DMS153 treated with DMSO at 0.1 percent for 48 hours (cell line): ENCODE measurements around the gene UGT1A10.
"Not testable (repeated sequence)": the region's sequence is repeated elsewhere in the genome, so short reads cannot be mapped to it uniquely, and the experiment has no call there.

Experiments used
- DNase-seq: peaks from one replicate; lab custom pipeline; 2025; ENCODE audit not compliant: unreplicated experiment; lab: John Stamatoyannopoulos, UW

Gene UGT1A10

DNA sequence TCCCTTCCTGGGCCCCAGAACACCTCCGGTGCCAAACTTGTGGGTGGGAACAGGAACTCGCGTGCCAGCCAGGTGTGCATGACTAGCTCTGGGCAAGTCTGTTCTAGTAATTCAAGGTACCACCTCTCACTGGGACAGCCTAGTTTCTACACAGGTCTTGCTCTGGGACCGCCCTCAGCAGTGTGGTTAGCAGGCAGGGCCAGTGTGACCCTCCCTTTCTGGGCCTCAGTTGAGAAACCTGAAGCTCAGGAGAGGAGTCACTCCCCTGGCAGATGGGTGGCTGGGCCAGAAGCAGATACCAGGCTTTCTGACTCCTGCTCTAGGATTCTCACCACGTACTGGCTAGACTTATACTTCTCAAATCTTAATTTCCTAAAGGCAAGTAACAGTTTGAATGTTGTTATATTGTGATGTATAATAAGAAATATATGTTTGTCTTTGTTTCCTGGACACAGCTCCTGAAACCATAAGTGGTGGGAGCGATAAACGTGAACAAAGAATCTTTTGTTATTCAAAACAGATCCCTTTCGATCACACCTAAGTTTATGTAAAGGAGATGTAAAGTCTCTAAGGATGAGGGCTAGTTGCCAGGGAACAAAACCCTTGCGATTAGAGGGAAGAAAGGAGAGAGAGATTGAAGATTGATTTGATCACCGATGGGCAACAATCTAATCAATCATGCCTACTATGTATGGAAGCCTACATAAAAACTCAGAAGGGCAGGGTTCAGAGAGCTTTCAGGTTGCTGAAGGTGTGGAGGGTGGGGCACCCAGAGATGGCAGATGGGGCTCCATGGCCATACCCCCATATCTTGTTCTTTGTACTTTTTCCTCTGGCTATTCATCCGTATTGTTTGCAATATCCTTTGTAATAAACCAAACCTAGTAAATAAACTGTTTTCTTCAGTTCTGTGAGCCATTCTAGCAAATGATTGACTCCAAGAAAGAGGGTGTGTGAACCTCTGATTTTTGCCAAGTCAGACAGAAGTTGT is 55.5 kb downstream of the UGT1A10 start:
- no peak for DNase-seq

DNA sequence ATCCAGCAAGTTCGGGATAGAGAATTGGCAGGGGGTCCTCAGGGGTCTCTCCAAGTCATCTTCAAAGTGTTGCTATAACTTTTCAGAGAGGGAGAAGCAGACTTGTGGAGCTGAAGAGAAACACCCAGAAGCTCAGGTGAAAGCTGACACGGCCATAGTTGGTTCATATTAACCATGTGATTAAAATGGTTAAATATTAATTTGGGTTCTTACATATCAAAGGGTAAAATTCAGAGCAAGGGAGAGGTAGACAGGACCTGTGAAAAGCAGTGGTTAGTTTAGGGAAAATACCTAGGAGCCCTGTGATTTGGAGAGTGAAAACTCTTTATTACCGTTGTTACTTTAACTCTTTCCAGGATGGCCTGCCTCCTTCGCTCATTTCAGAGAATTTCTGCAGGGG is 56.4 kb downstream of the UGT1A10 start, which contains the start of gene UGT1A6:
Gene UGT1A6, plus strand, starts transcription at position 243 of the 400 bp plus-strand sequence. Its CDS starts 115 bp downstream, at position 358.
- DNase-seq, result no peak

DNA sequence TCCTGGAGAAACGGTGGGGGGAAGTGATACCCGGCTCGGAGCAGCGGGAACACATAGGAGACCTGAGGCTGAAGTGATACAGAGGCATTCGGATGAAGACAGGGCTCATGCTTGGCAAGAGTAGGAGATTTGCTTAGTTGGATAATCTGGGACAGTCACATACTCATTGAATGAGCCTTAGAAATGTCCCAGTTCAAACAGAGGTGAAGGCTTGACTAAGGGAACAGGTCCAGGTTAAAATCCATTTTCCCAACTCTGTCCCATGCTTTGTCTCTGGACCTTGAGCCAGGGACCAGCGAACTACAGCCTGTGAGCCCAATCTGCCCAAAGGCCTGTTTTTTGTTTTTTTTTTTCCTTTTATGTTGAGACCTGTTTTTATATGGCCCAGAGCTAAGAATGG is 57.7 kb downstream of the UGT1A10 start:
- DNase-seq, result no peak

DNA sequence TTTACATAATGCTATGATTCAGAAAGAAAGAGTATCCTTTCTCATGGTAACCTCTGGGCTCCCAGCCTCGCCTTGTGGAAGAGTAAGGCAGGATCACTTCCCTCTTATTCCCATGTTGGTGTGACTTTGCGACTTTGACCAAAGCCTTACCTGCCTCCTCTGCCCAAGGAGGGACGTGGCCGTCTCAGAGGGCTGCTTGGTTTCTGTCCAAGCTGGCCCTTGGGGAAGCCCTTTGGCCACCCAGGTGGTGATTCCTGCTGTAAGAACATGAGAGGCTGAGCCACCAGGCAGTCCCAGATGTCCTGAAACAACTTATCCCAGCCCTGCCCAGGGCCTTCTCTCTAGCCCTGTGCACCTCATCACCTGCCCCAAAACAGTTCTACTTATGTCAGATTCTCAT is 62.5 kb downstream of the UGT1A10 start:
- DNase-seq, result no peak

DNA sequence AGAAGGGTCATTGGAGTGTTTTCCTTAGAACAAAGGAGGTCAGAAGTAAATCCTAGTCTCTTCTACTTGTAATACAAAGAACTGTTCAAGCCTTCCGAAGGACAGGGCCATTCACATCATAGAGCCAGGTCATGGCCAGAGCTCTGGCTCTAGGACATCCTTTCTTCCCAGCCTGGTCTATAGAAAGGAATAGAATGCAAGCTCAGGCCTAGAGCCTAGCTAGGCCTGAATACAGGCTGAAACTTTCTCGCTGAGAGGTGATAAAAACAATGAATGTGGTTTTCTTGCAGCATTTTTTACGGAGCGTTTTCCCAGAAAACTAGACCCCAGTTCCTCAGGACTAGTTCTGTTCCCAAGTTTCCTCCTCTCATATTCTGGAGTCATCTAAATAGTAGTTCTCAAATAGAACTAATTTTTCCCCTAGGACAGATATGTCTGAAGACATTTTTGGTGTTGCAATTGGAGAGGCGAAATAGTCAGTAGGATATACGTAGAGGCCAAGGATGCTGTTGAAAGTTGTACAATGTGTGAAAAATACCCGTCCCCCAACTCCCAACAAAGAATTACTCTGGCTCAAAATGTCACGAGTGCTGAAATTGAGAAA is 63.3 kb downstream of the UGT1A10 start:
- no peak for DNase-seq

DNA sequence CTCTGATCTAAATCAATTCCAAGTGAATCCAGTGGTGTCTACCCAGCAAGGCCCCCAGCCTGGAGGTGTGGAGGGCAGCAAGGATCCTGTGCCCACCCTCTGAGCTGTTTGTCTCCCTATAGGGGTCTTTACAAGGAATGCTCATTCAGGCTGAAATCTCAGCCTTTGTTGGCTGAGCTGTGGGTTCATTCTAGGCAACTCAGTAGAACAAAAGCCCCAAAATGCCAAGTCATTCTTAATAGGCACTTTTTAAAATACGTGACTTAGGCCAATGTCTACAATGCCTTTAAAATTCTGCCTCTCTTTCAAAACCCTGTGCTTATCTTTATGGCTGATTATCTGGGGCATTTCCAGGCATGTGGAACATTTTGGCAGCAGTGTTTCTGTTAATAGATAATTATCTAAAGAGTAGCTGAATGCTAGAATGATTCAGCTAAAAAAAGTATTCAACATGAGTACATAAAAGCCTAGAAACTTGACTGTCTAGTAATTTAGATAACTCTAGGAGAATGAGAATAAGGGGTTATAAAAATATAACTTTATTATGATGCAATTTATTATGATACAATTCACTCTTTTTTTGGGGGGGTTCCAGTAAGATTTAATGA is 63.9 kb downstream of the UGT1A10 start:
- DNase-seq, result no peak

DNA sequence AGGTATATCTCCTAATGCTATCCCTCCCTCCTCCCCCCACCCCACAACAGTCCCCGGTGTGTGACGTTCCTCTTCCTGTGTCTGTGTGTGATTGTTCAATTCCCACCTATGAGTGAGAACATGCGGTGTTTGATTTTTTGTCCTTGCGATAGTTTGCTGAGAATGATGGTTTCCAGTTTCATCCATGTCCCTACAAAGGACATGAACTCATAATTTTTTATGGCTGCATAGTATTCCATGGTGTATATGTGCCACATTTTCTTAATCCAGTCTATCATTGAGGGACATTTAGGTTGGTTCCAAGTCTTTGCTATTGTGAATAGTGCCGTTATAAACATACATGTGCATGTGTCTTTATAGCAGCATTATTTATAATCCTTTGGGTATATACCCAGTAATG is 64.6 kb downstream of the UGT1A10 start:
- not testable (repeated sequence) for DNase-seq

DNA sequence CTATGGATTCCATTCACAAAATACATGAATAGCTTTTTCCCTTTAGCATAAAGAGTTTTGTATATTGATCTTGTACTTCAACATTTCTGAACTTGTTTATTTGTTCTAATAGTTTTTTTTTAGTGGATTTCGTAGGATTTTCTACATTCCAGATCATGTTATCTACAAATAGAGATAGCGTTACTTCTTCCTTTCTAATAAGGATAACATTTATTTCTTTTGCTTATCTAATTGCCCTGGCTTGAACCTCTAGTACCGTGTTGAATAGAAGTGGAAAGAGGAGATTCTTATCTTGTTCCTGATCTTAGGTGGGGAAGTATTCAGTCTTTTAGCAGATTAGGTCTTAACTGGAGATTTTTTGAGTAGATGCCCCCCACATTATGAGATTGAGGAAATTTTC is 66.0 kb downstream of the UGT1A10 start:
- no peak for DNase-seq

DNA sequence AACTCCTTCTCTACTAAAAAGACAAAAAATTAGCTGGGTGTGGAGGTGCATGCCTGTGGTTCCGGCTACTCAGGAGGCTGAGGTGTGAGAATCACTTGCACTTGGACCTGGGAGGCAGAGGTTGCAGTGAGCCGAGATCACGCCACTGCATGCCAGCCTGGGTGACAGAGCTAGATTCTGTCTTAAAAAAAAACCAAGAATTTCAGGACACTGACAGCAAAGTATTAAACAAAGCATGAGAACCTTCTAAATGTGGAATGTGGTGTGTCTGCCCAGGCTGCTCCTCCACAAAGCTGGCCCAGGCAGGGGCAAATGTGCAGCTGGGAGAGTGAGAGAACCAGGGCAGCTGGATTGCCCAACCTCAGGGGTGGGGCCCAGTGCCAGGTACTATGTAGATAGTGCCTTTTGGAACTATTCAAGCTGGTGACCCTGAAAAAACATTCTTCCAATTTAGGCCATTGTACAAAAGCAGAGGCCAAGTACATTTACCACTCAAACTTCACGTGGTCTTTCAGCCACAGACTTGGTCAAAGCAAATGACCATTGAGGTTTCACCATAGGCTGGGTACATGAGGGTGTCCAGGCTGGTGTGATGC is 69.8 kb downstream of the UGT1A10 start:
- no peak for DNase-seq

DNA sequence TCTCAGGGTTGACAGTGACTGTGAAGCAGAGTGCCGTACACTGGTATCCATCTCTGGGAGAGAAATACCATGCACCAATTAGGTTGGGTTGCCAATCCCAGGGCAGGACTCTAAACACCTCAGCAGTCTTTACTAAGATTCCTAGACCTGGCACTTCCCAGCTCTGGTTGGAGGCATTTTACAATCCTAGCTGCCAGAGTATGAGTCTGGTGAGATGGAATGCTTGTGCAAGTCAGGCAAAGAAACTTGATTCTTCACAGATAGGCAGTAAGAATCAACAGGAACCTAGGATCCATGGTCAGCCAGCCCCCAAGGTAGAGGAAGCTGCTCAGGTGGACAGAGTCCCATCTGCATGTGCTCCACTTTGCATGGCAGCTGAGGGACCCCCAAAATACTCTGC is 70.5 kb downstream of the UGT1A10 start:
- DNase-seq, result no peak

DNA sequence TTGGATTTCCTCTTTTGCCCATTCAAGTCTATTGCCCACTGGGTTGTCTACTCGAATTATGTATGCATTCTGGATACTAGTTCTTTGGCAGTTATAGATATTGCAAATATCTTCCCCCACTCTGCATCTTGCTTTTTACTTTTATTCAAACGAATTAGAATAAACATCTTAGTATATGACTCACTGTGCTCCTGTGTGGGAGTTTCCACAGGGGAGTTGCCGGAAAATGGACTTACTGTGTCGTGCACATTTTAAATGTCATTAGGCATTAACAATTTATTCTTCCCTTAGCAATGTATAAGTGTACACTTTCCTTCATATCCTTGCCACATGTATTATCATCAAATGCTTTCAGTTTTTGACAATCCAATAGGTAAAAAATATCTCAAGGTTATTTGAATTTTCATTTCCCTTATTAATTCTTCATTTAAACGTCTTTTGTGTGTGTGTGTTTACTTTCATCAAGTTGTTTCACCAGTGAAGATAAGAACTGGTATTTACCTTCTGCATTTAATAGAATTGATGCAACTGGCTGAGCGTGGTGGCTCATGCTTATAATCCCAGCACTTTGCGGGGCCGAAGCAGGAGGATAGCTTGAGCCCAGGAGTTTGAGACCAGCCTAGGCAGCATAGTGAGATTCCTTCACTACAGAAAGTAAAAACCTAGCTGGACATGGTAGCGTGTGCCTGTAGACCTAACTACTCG is 71.8 kb downstream of the UGT1A10 start:
- DNase-seq, result no peak

DNA sequence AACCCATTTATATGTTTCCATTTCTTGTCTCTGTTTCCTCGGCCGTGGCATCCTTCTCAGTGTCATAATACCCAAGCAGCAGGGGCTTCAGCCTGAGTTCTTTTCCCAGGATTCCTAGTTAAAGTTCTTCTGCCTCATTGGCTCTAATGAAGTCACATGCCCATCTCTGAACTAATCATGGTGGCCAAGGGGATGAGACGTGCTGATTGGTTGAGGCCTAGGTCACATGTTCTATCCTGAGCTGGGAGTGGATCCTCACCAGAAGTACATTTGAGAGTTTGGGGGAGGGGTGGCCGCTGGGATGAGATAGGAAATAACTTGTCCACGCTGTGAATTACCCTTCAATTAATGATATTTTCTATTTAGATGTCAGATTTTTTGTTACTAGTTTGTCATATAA is 72.7 kb downstream of the UGT1A10 start:
- DNase-seq, result no peak

DNA sequence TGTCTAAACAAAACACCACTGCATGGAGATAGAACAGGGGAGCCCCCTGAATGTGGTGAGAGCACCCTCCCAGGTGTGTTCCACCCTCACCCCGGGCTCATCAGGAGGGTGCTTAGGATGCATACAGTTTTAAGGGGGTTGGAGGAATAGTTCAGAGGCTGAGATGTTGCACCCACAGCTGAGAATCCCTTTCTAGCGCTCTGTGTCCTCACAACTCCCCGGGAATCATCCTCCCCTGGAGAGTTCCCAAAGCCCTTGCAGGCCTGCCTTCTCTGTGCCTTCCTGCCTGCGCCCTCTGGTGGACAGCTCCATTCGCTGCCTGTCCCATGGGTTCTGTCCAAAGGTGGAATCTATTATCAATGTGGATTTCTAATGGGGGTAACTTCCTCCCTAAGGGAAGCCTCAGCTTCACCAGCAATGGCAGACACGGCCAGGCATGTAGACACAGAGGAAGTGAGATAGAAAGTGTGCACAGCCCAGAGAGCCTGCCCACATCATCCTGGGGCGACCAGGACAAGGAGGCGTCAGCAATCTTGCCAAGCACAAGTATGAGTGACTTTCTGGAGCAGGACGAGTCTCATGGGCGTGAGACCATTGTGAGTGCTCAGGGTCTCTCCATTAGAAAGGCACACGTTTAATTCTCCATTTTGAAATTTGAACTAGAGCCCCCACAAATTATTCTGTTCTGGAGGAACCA is 75.2 kb downstream of the UGT1A10 start:
- peak; percentile 73 for DNase-seq

DNA sequence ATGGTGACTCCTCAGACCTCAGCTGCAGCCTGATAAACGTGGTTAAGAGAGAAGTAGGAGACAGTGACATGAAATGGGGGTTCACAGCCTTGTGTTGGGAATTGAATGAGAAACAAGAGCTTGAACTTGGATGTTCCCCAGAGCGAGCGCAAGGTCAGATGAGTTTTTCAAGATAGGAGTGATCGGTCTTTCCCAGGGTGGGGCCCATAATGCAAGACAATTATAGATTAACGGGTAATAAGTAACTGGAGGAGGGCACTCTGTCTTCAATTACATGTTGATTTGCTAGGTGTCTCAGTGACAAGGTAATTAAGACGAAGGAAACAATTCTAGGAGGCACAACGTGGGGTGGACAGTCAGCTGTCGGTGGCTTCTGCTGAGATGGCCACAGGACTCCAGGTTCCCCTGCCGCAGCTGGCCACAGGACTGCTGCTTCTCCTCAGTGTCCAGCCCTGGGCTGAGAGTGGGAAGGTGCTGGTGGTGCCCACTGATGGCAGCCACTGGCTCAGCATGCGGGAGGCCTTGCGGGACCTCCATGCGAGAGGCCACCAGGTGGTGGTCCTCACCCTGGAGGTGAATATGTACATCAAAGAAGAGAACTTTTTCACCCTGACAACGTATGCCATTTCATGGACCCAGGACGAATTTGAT is 76.5 kb downstream of the UGT1A10 start, which contains the start of gene UGT1A5:
Gene UGT1A5, plus strand, starts transcription at position 297 of the 651 bp plus-strand sequence. Its CDS starts 85 bp downstream, at position 382.
- DNase-seq, result no peak

DNA sequence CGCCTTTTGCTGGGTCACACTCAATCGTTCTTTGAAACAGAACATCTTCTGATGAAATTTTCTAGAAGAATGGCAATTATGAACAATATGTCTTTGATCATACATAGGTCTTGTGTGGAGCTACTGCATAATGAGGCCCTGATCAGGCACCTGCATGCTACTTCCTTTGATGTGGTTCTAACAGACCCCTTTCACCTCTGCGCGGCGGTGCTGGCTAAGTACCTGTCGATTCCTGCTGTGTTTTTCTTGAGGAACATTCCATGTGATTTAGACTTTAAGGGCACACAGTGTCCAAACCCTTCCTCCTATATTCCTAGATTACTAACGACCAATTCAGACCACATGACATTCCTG is 77.0 kb downstream of the UGT1A10 start:
- DNase-seq, result no peak

DNA sequence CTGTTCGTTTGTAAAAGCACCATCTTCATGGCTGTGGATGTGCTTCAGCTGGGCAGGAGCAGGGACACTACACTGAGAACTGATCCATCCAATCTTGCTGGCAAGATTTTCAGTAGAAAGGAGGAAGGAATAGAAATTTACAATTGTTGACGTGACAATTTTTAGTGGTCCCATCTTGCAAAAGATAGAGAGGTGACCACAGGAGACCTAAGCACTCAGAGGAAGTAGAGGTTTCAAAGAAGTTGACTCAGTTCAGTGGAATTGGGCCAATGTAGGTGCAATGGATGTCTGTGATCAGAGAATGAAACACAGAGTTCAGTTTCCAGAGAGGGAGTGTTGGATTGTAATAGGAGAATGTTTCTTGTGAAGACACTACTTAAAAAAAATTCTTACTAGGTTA is 77.9 kb downstream of the UGT1A10 start:
- no peak for DNase-seq

DNA sequence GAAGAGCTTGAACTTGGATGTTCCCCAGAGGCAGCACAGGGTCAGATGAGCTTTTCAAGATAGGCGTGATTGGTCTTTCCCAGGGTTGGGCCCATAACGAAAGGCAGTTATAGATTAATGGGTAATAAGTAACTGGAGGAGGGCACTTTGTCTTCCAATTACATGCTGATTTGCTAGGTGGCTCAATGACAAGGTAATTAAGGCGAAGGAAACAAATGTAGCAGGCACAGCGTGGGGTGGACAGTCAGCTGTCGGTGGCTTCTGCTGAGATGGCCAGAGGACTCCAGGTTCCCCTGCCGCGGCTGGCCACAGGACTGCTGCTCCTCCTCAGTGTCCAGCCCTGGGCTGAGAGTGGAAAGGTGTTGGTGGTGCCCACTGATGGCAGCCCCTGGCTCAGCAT is 82.3 kb downstream of the UGT1A10 start, which contains the start of gene UGT1A4:
Gene UGT1A4, plus strand, starts transcription at position 185 of the 400 bp plus-strand sequence. Its CDS starts 85 bp downstream, at position 270.
- DNase-seq, result no peak

DNA sequence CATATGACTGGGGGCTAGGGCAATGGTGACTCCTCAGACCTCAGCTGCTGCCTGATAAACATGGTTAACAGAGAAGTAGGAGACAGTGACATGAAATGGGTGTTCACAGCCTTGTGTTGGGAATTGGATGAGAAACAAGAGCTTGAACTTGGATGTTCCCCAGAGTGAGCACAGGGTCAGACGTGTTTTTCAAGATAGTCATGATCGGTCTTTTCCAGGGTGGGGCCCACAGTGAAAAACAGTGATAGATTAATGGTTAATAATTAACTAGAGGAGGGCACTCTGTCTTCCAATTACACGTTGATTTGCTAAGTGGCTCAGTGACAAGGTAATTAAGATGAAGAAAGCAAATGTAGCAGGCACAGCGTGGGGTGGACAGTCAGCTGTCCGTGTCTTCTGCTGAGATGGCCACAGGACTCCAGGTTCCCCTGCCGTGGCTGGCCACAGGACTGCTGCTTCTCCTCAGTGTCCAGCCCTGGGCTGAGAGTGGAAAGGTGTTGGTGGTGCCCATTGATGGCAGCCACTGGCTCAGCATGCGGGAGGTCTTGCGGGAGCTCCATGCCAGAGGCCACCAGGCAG is 92.6 kb downstream of the UGT1A10 start, which contains the start of gene UGT1A3:
Gene UGT1A3, plus strand, starts transcription at position 320 of the 579 bp plus-strand sequence. Its CDS starts 85 bp downstream, at position 405.
- DNase-seq, result no peak
